MG63 (cell line): ENCODE measurements around the gene ATP13A3. TPM values are rescaled to one million over a fixed set of nuclear protein-coding genes. Genes with fewer than 3 reads are reported as not detected.
"Not testable (repeated sequence)": the region's sequence is repeated elsewhere in the genome, so short reads cannot be mapped to it uniquely, and the experiment has no call there.

Source experiments
- DNase-seq: peaks from one replicate; pipeline ENCODE4 v3.0.0-alpha.2; 2020
- H3K27me3 ChIP-seq: fragments of 250-450 bp; sonication (Bioruptor Pico); 2 replicates; pipeline ENCODE4 v1.5.1; 2020; ENCODE audit warnings: mild to moderate bottlenecking, moderate library complexity
- H3K36me3 ChIP-seq: fragments of 250-450 bp; sonication (Bioruptor Pico); 2 replicates; pipeline ENCODE4 v1.5.1; 2020; ENCODE audit warnings: mild to moderate bottlenecking, moderate library complexity
- H3K4me3 ChIP-seq: fragments of 250-450 bp; sonication (Bioruptor Pico); 2 replicates; pipeline ENCODE4 v1.5.1; 2020; ENCODE audit warnings: mild to moderate bottlenecking, moderate library complexity
- H3K9me3 ChIP-seq: fragments of 250-450 bp; sonication (Bioruptor Pico); 2 replicates; pipeline ENCODE4 v1.5.1; 2020; ENCODE audit warnings: mild to moderate bottlenecking, moderate library complexity
- total RNA-seq: library from RNA; depleted of rRNA; stranded (reverse); fragments of >200 nt; shearing (Covaris generic); gene quantifications from 2 replicates; pipeline ENCODE4 v1.2.3, GENCODE V29; 2014; ENCODE audit warnings: low replicate concordance; rRNA removed

The ATP13A3 gene
- total RNA-seq, result 76.9 and 103 TPM in 2 replicates

- Histone ChIP-seq H3K27me3 (no peaks in the 10 kb centered on the region), H3K9me3 (no peaks in the 10 kb centered on the region), H3K4me3 (peak within 1 kb of the TSS; percentile 83), H3K36me3 (peaks cover 32% of the 10 kb centered on the region)
- peak; percentile 93 for DNase-seq
These were observed at the start of gene ATP13A3 for GRCh38 chr3:194486540-194487288. ATP13A3 (minus strand) TSS chr3:194487002; CDS start chr3:194462190, 24,812 bp downstream.

GRCh38 chr3:194535199-194535598, 48.4 kb upstream of the ATP13A3 start:
- not testable (repeated sequence) for H3K36me3 ChIP-seq, DNase-seq, H3K4me3 ChIP-seq, H3K27me3 ChIP-seq
- peaks cover 13% of the 10 kb centered on the region for H3K9me3 ChIP-seq

GRCh38 chr3:194534243-194534642, 47.4 kb upstream of the ATP13A3 start:
- H3K36me3 ChIP-seq, result no peaks in the 10 kb centered on the region
- H3K27me3 ChIP-seq, result no peaks in the 10 kb centered on the region
- DNase-seq, result no peak
- peaks cover 13% of the 10 kb centered on the region for H3K9me3 ChIP-seq
- H3K4me3 ChIP-seq, result no peak overlapping the region

GRCh38 chr3:194532591-194532990, 45.8 kb upstream of the ATP13A3 start:
- H3K27me3 ChIP-seq, result no peaks in the 10 kb centered on the region
- no peak for DNase-seq
- peaks cover 14% of the 10 kb centered on the region for H3K9me3 ChIP-seq
- H3K4me3 ChIP-seq, result no peak overlapping the region
- no peaks in the 10 kb centered on the region for H3K36me3 ChIP-seq

- no peak overlapping the region for H3K4me3 ChIP-seq
- no peaks in the 10 kb centered on the region for H3K27me3 ChIP-seq
- H3K9me3 ChIP-seq, result peaks cover 3% of the 10 kb centered on the region; the same call in 1 of the 2 replicates
- DNase-seq, result no peak
- H3K36me3 ChIP-seq, result no peaks in the 10 kb centered on the region
These were observed 40.9 kb upstream of the ATP13A3 start for GRCh38 chr3:194527726-194528125.

- no peak for DNase-seq
- no peaks in the 10 kb centered on the region for H3K27me3 ChIP-seq
- no peak overlapping the region for H3K4me3 ChIP-seq
- H3K36me3 ChIP-seq, result no peaks in the 10 kb centered on the region
- peaks cover 3% of the 10 kb centered on the region; the same call in 1 of the 2 replicates for H3K9me3 ChIP-seq
These were observed 39.4 kb upstream of the ATP13A3 start for GRCh38 chr3:194526164-194526563.

- Histone ChIP-seq H3K9me3 (peaks cover 5% of the 10 kb centered on the region; the same call in 1 of the 2 replicates), H3K36me3 (no peaks in the 10 kb centered on the region), H3K27me3 (no peaks in the 10 kb centered on the region), H3K4me3 (no peak overlapping the region)
- peak; percentile 47 for DNase-seq
These were observed 35.8 kb upstream of the ATP13A3 start for GRCh38 chr3:194522579-194523046.

- Histone ChIP-seq H3K27me3 (no peaks in the 10 kb centered on the region), H3K9me3 (peaks cover 4% of the 10 kb centered on the region; the same call in 1 of the 2 replicates), H3K36me3 (no peaks in the 10 kb centered on the region), H3K4me3 (no peak overlapping the region)
- no peak for DNase-seq
These were observed 34.9 kb upstream of the ATP13A3 start for GRCh38 chr3:194521510-194522260.

GRCh38 chr3:194520682-194521162, 33.9 kb upstream of the ATP13A3 start:
- H3K9me3 ChIP-seq, DNase-seq, H3K27me3 ChIP-seq, H3K36me3 ChIP-seq, H3K4me3 ChIP-seq: not testable (repeated sequence)

GRCh38 chr3:194520201-194520600, 33.4 kb upstream of the ATP13A3 start:
- not testable (repeated sequence) for H3K36me3 ChIP-seq, H3K9me3 ChIP-seq, DNase-seq, H3K27me3 ChIP-seq, H3K4me3 ChIP-seq

GRCh38 chr3:194518652-194519051, 31.9 kb upstream of the ATP13A3 start:
- DNase-seq, result no peak
- no peaks in the 10 kb centered on the region for H3K27me3 ChIP-seq
- H3K36me3 ChIP-seq, result no peaks in the 10 kb centered on the region
- no peak overlapping the region for H3K4me3 ChIP-seq
- H3K9me3 ChIP-seq, result 0 out of 2 replicates have a peak, but pooled peaks cover 3% of the 10 kb centered on the region

GRCh38 chr3:194517333-194517732, 30.5 kb upstream of the ATP13A3 start:
- Histone ChIP-seq H3K9me3 (0 out of 2 replicates have a peak, but pooled peaks cover 3% of the 10 kb centered on the region), H3K4me3 (no peak overlapping the region), H3K27me3 (no peaks in the 10 kb centered on the region), H3K36me3 (no peaks in the 10 kb centered on the region)
- peak; percentile 52 for DNase-seq

- no peak overlapping the region for H3K4me3 ChIP-seq
- no peak for DNase-seq
- no peaks in the 10 kb centered on the region for H3K36me3 ChIP-seq
- H3K27me3 ChIP-seq, result no peaks in the 10 kb centered on the region
- H3K9me3 ChIP-seq, result 0 out of 2 replicates have a peak, but pooled peaks cover 3% of the 10 kb centered on the region
These were observed 27.8 kb upstream of the ATP13A3 start for GRCh38 chr3:194514626-194515025.

GRCh38 chr3:194512895-194513601, 26.2 kb upstream of the ATP13A3 start:
- no peak for DNase-seq
- H3K4me3 ChIP-seq, result no peak overlapping the region
- H3K27me3 ChIP-seq, result no peaks in the 10 kb centered on the region
- no peaks in the 10 kb centered on the region for H3K36me3 ChIP-seq
- no peaks in the 10 kb centered on the region for H3K9me3 ChIP-seq

GRCh38 chr3:194508491-194509453, 22.0 kb upstream of the ATP13A3 start:
- no peaks in the 10 kb centered on the region for H3K27me3 ChIP-seq
- H3K36me3 ChIP-seq, result no peaks in the 10 kb centered on the region
- DNase-seq, result no peak

GRCh38 chr3:194507571-194507970, 20.8 kb upstream of the ATP13A3 start:
- Histone ChIP-seq H3K36me3 (no peaks in the 10 kb centered on the region), H3K27me3 (no peaks in the 10 kb centered on the region)

More at GRCh38 chr3:194508491-194509453, 22.0 kb upstream of the ATP13A3 start:
- Histone ChIP-seq H3K4me3 (no peak overlapping the region), H3K9me3 (no peaks in the 10 kb centered on the region)

More at GRCh38 chr3:194507571-194507970, 20.8 kb upstream of the ATP13A3 start:
- no peak overlapping the region for H3K4me3 ChIP-seq
- DNase-seq, result no peak
- no peaks in the 10 kb centered on the region for H3K9me3 ChIP-seq
